PC-9 (cell line): Measurements from ENCODE around the gene KCNJ10.

ENCODE experiments used
- EZH2 ChIP-seq: fragments of 200-600 bp; sonication (generic); IDR thresholded peaks from 2 replicates; pipeline ENCODE4 v1.8.0; 2017; ENCODE audit warnings: antibody characterized with exemption, low read depth
- TF ChIP-seq, protein P1 (sequence below): fragments of 200-600 bp; sonication (generic); conservative IDR thresholded peaks from 2 replicates; pipeline ENCODE4 v1.6.1; 2017; ENCODE audit warnings: mixed run types, antibody characterized with exemption, mild to moderate bottlenecking, moderate library complexity

DNA sequence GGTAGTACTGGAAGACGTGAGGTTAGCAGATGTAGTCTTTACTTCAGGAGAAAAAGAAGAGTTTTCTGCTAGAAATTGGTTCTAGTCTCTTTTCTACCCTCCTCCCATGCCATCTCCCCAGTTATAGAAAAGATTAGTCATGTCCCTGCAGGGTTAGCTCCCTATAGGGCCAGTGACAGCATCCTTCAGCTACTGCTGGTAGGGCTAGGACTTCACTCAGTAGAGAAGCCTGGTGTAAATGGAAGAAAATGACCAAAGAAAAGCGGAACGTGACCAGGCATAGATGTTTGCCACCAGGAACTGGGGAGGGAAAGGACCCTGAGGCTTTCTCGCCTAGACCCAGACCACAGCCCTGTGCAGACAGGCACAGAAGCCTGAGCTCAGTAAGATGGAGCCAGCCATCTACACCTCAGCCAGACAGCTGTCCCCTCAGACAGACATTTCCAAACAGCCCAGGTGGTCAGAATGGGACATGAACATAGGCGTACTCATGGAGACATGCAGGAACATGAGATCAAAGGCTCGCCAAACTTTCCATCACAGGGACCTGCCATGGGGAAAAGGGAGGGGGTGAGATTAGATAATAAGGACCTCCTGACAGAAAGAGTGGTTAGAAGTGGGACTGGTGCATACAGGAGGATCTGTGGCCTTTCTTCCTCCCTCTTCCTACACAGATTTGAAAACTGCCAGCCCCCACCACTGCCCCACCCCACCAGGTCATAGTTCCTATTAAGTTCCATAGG, 92.4 kb downstream of the KCNJ10 start:
- TF ChIP-seq, protein P1, sequence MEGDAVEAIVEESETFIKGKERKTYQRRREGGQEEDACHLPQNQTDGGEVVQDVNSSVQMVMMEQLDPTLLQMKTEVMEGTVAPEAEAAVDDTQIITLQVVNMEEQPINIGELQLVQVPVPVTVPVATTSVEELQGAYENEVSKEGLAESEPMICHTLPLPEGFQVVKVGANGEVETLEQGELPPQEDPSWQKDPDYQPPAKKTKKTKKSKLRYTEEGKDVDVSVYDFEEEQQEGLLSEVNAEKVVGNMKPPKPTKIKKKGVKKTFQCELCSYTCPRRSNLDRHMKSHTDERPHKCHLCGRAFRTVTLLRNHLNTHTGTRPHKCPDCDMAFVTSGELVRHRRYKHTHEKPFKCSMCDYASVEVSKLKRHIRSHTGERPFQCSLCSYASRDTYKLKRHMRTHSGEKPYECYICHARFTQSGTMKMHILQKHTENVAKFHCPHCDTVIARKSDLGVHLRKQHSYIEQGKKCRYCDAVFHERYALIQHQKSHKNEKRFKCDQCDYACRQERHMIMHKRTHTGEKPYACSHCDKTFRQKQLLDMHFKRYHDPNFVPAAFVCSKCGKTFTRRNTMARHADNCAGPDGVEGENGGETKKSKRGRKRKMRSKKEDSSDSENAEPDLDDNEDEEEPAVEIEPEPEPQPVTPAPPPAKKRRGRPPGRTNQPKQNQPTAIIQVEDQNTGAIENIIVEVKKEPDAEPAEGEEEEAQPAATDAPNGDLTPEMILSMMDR = no peak
- no peak for TF ChIP-seq EZH2
